Caco-2 (cell line): ENCODE measurements around the gene MAPK6. TPM values are rescaled to one million over a fixed set of nuclear protein-coding genes. Genes with fewer than 3 reads are reported as not detected.

Experiments used
- BruUV-seq: library from RNA; stranded (reverse); fragments of 400-500 nt; replicated peaks from 2 replicates; lab custom pipeline; 2021; lab: Mats Ljungman, UMichigan
- CTCF ChIA-PET: fragments of 300-600 bp; sonication (Branson Sonifier 250); formaldehyde crosslinking; loops from one replicate; lab custom pipeline; 2022; ENCODE audit warnings: antibody characterized with exemption; lab: Charles Lee
- POLR2A ChIA-PET: fragments of 300-600 bp; sonication (Branson Sonifier 250); formaldehyde crosslinking; loops from one replicate; lab custom pipeline; 2022; ENCODE audit warnings: antibody characterized with exemption; lab: Charles Lee
- DNase-seq, 2 experiments: peaks; one replicate each; pipeline versions ENCODE4 v3.0.0 to v3.0.0-alpha.2; 2020 to 2022
- H3K27me3 ChIP-seq: replicated peaks from 2 replicates; pipeline ENCODE4 v1.6.0; 2011; ENCODE audit warnings: low read length; ENCODE audit not compliant: control insufficient read depth, insufficient read depth
- H3K36me3 ChIP-seq: 2 replicates; pipeline ENCODE4 v1.5.1; 2011; ENCODE audit warnings: low read length; ENCODE audit not compliant: control insufficient read depth, insufficient read depth
- H3K4me1 ChIP-seq: fragments of 250-450 bp; sonication (Bioruptor Pico); 2 replicates; pipeline ENCODE4 v1.5.1; 2020; ENCODE audit warnings: mild to moderate bottlenecking
- H3K4me3 ChIP-seq: 2 replicates; pipeline ENCODE4 v1.5.1; 2011; ENCODE audit warnings: low read depth, mild to moderate bottlenecking, control low read depth, low read length
- H3K9me3 ChIP-seq: fragments of 250-450 bp; sonication (Bioruptor Pico); 2 replicates; pipeline ENCODE4 v1.5.1; 2020; ENCODE audit warnings: mild to moderate bottlenecking, moderate library complexity
- H3K27ac Mint-ChIP-seq: one replicate; pipeline ENCODE4 v1.8.0; 2022; ENCODE audit warnings: mixed read lengths; ENCODE audit not compliant: unreplicated experiment
- H3K27me3 Mint-ChIP-seq: one replicate; pipeline ENCODE4 v1.8.0; 2022; ENCODE audit warnings: mixed read lengths; ENCODE audit not compliant: insufficient read depth, unreplicated experiment
- H3K36me3 Mint-ChIP-seq: one replicate; pipeline ENCODE4 v1.8.0; 2022; ENCODE audit warnings: mild to moderate bottlenecking, mixed read lengths; ENCODE audit not compliant: insufficient read depth, unreplicated experiment
- H3K4me1 Mint-ChIP-seq: one replicate; pipeline ENCODE4 v1.8.0; 2022; ENCODE audit warnings: low read depth, mixed read lengths; ENCODE audit not compliant: unreplicated experiment
- H3K4me3 Mint-ChIP-seq: one replicate; pipeline ENCODE4 v1.8.0; 2022; ENCODE audit warnings: mild to moderate bottlenecking, moderate library complexity, mixed read lengths; ENCODE audit not compliant: unreplicated experiment
- H3K9me3 Mint-ChIP-seq: one replicate; pipeline ENCODE4 v1.8.0; 2022; ENCODE audit warnings: mixed read lengths; ENCODE audit not compliant: unreplicated experiment
- CTCF ChIP-seq, 2 experiments: fragments of 200-600 bp in 1 of 2; IDR thresholded peaks; 1 replicate in 1 of 2; 2 replicates in 1 of 2; pipeline versions ENCODE4 v1.5.1 to v1.8.0; 2011 to 2022; ENCODE audit warnings: antibody characterized with exemption in 1 of 2, control low read depth in 1 of 2, inconsistent platforms in 1 of 2, low read depth in 1 of 2, low read length in 1 of 2, mild to moderate bottlenecking in 1 of 2, moderate library complexity in 1 of 2; ENCODE audit not compliant: insufficient read depth in 1 of 2, severe bottlenecking in 1 of 2, unreplicated experiment in 1 of 2
- intact Hi-C: fragments of 100-400 bp; cut with micrococcal nuclease; formaldehyde crosslinking; loops from one replicate; pipeline ENCODE4 v1.10.0; 2022; ENCODE audit not compliant: unreplicated experiment
- total RNA-seq: library from RNA; stranded (reverse); gene quantifications from 2 replicates; pipeline ENCODE4 v1.2.3, GENCODE V29; 2022

Gene MAPK6
- total RNA-seq, 1 experiment from 2014 or later: 69.8 TPM

- TF ChIP-seq CTCF (IDR thresholded peaks at IDR 0.05; ENCODE audit: insufficient read depth in 1 of 2, low read depth in 1 of 2, low read length in 1 of 2, severe bottlenecking in 1 of 2, unreplicated experiment in 1 of 2): no peak
- no TSS peak for BruUV-seq
- H3K36me3 ChIP-seq: peaks cover 3% of the 10 kb centered on the region
Observed at GRCh38 chr15:52056001-52056400, 37.0 kb downstream of the MAPK6 start.

GRCh38 chr15:52056496-52056895 lies 37.5 kb downstream of the MAPK6 start:
- no TSS peak for BruUV-seq
- Histone ChIP-seq H3K4me3 (no peak overlapping the region), H3K36me3 (peaks cover 3% of the 10 kb centered on the region), H3K4me1 (peaks cover 4% of the 10 kb centered on the region), H3K27me3 (no peaks in the 10 kb centered on the region), H3K9me3 (no peaks in the 10 kb centered on the region)
- ChIA-PET POLR2A (no interaction called here), CTCF (no interaction called here)
- Mint-ChIP-seq H3K4me3 (no peak overlapping the region), H3K36me3 (peaks cover 36% of the 10 kb centered on the region), H3K9me3 (no peaks in the 10 kb centered on the region), H3K27ac (no peak overlapping the region), H3K27me3 (no peaks in the 10 kb centered on the region), H3K4me1 (no peaks in the 10 kb centered on the region)
- DNase-seq: no peak
- intact Hi-C loops: no loop called here
- no peak for TF ChIP-seq CTCF (IDR thresholded peaks at IDR 0.05; ENCODE audit: insufficient read depth in 1 of 2, low read depth in 1 of 2, low read length in 1 of 2, severe bottlenecking in 1 of 2, unreplicated experiment in 1 of 2)

More at GRCh38 chr15:52056001-52056400, 37.0 kb downstream of the MAPK6 start:
- intact Hi-C loops: no loop called here
- H3K4me1 ChIP-seq: peaks cover 4% of the 10 kb centered on the region
- no peaks in the 10 kb centered on the region for H3K9me3 ChIP-seq
- Mint-ChIP-seq H3K4me3 (no peak overlapping the region), H3K9me3 (no peaks in the 10 kb centered on the region), H3K36me3 (peaks cover 41% of the 10 kb centered on the region), H3K4me1 (no peaks in the 10 kb centered on the region), H3K27ac (no peak overlapping the region), H3K27me3 (no peaks in the 10 kb centered on the region)
- no peaks in the 10 kb centered on the region for H3K27me3 ChIP-seq
- H3K4me3 ChIP-seq: no peak overlapping the region
- ChIA-PET POLR2A (no interaction called here), CTCF (no interaction called here)
- no peak for DNase-seq

- Mint-ChIP-seq H3K4me3 (no peak overlapping the region), H3K27ac (no peak overlapping the region), H3K27me3 (no peaks in the 10 kb centered on the region), H3K9me3 (no peaks in the 10 kb centered on the region), H3K36me3 (peaks cover 21% of the 10 kb centered on the region), H3K4me1 (no peaks in the 10 kb centered on the region)
- no peak overlapping the region for H3K4me3 ChIP-seq
- no peaks in the 10 kb centered on the region for H3K27me3 ChIP-seq
- BruUV-seq: no TSS peak
- intact Hi-C loops: no loop called here
- CTCF ChIA-PET: no interaction called here
- peaks cover 3% of the 10 kb centered on the region for H3K36me3 ChIP-seq
- H3K4me1 ChIP-seq: peaks cover 4% of the 10 kb centered on the region
- TF ChIP-seq CTCF (IDR thresholded peaks at IDR 0.05; ENCODE audit: insufficient read depth in 1 of 2, low read depth in 1 of 2, low read length in 1 of 2, severe bottlenecking in 1 of 2, unreplicated experiment in 1 of 2): no peak
- POLR2A ChIA-PET: no interaction called here
- DNase-seq: no peak
- H3K9me3 ChIP-seq: no peaks in the 10 kb centered on the region
Observed at GRCh38 chr15:52057996-52058395, 39.0 kb downstream of the MAPK6 start.
